OCI-LY3 (cell line): ENCODE data around the gene PEX6.

Source experiments
- H2AFZ ChIP-seq: fragments of 200-600, 300-600 bp; shearing (Covaris generic); 2 replicates; pipeline ENCODE4 v1.6.0; 2014; ENCODE audit warnings: antibody characterized with exemption, low read depth, low read length
- H3K27ac ChIP-seq: fragments of 200-600, 300-600 bp; sonication (generic); 2 replicates; pipeline ENCODE4 v1.5.1; 2014; ENCODE audit warnings: mild to moderate bottlenecking, low read length, moderate library complexity, mixed read lengths
- H3K27me3 ChIP-seq: fragments of 200-600, 300-600 bp; sonication (generic); 2 replicates; pipeline ENCODE4 v1.6.1; 2014; ENCODE audit warnings: low read depth, low read length, mixed read lengths
- H3K36me3 ChIP-seq: fragments of 200-600, 300-600 bp; sonication (generic); replicated peaks from 2 replicates; pipeline ENCODE3; 2014; ENCODE audit warnings: low read depth, low read length, mixed read lengths
- H3K4me1 ChIP-seq: fragments of 300-600, 200-600 bp; sonication (generic); 2 replicates; pipeline ENCODE4 v1.6.1; 2014; ENCODE audit warnings: low read length, mixed read lengths
- H3K4me2 ChIP-seq: fragments of 200-600, 300-600 bp; sonication (generic); 2 replicates; pipeline ENCODE4 v1.6.1; 2014; ENCODE audit warnings: low read length, mixed read lengths
- H3K4me3 ChIP-seq: fragments of 300-600, 200-600 bp; sonication (generic); 2 replicates; pipeline ENCODE4 v1.5.1; 2014; ENCODE audit warnings: antibody characterized with exemption, mild to moderate bottlenecking, low read length, moderate library complexity
- H3K79me2 ChIP-seq: fragments of 300-600, 200-600 bp; shearing (Covaris generic); 2 replicates; pipeline ENCODE4 v1.6.1; 2014; ENCODE audit warnings: mild to moderate bottlenecking, low read length, mixed read lengths
- H3K9ac ChIP-seq: fragments of 300-600, 200-600 bp; shearing (Covaris generic); 2 replicates; pipeline ENCODE4 v1.6.0; 2014; ENCODE audit warnings: mild to moderate bottlenecking, low read length, moderate library complexity
- H3K9me3 ChIP-seq: fragments of 200-600, 300-600 bp; shearing (Covaris generic); 2 replicates; pipeline ENCODE4 v1.6.1; 2014; ENCODE audit warnings: low read length, mixed read lengths; ENCODE audit not compliant: insufficient read depth
- H4K20me1 ChIP-seq: fragments of 200-600, 300-600 bp; sonication (generic); 2 replicates; pipeline ENCODE4 v1.6.1; 2016; ENCODE audit warnings: low read length, mixed read lengths; ENCODE audit not compliant: insufficient read depth
- CTCF ChIP-seq: fragments of 200-600, 300-600 bp; sonication (generic); IDR thresholded peaks from 2 replicates; pipeline ENCODE4 v1.5.1; 2014; ENCODE audit warnings: antibody characterized with exemption, low read length, low read depth
- EZH2phosphoT487 ChIP-seq: fragments of 200-600 bp; shearing (Covaris generic); IDR thresholded peaks from 2 replicates; pipeline ENCODE4 v1.6.1; 2018; ENCODE audit warnings: antibody characterized with exemption, mixed run types, low read depth

The PEX6 gene

GRCh38 chr6:42981836-42982235 lies 2.9 kb upstream of the PEX6 start:
- peaks cover 45% of the 10 kb centered on the region for H3K79me2 ChIP-seq
- H3K27me3 ChIP-seq = no peaks in the 10 kb centered on the region
- H3K36me3 ChIP-seq = peaks cover 6% of the 10 kb centered on the region
- no peak overlapping the region for H2AFZ ChIP-seq
- no peaks in the 10 kb centered on the region for H4K20me1 ChIP-seq
- no peak overlapping the region for H3K9ac ChIP-seq
- TF ChIP-seq EZH2phosphoT487 (no peak), CTCF (no peak)
- no peak overlapping the region for H3K27ac ChIP-seq
- H3K4me1 ChIP-seq = peaks cover 24% of the 10 kb centered on the region
- no peaks in the 10 kb centered on the region for H3K9me3 ChIP-seq
- H3K4me2 ChIP-seq = no peak overlapping the region
- H3K4me3 ChIP-seq = no peak overlapping the region

- no peaks in the 10 kb centered on the region for H3K9me3 ChIP-seq
- H3K36me3 ChIP-seq = peaks cover 7% of the 10 kb centered on the region
- H3K9ac ChIP-seq = peak overlapping the region; percentile 93
- H3K27me3 ChIP-seq = no peaks in the 10 kb centered on the region
- peaks cover 28% of the 10 kb centered on the region for H3K79me2 ChIP-seq
- peak overlapping the region; percentile 76 for H3K27ac ChIP-seq
- TF ChIP-seq EZH2phosphoT487 = no peak
- TF ChIP-seq CTCF = no peak
- H3K4me2 ChIP-seq = peak overlapping the region; percentile 96
- peak overlapping the region; percentile 91 for H3K4me3 ChIP-seq
- H4K20me1 ChIP-seq = no peaks in the 10 kb centered on the region
- peaks cover 19% of the 10 kb centered on the region; the same call in 1 of the 2 replicates for H3K4me1 ChIP-seq
- peak overlapping the region; percentile 96 for H2AFZ ChIP-seq
Measured at GRCh38 chr6:42979523-42980177, 669 bp upstream of the PEX6 start.

GRCh38 chr6:42978487-42978838 lies 518 bp downstream of the PEX6 start:
- peaks cover 14% of the 10 kb centered on the region; the same call in 1 of the 2 replicates for H3K4me1 ChIP-seq
- H3K9me3 ChIP-seq = no peaks in the 10 kb centered on the region
- H4K20me1 ChIP-seq = no peaks in the 10 kb centered on the region
- H3K9ac ChIP-seq = peak overlapping the region; percentile 93
- no peaks in the 10 kb centered on the region for H3K27me3 ChIP-seq
- H3K4me2 ChIP-seq = peak overlapping the region; percentile 96
- TF ChIP-seq EZH2phosphoT487 (no peak), CTCF (no peak)
- H3K27ac ChIP-seq = peak overlapping the region; percentile 76
- H2AFZ ChIP-seq = peak overlapping the region; percentile 43
- peak overlapping the region; percentile 91 for H3K4me3 ChIP-seq
- peaks cover 26% of the 10 kb centered on the region for H3K79me2 ChIP-seq
- H3K36me3 ChIP-seq = peaks cover 11% of the 10 kb centered on the region

- H3K4me2 ChIP-seq = no peak overlapping the region
- no peak overlapping the region for H3K27ac ChIP-seq
- no peak overlapping the region for H2AFZ ChIP-seq
- H4K20me1 ChIP-seq = no peaks in the 10 kb centered on the region
- H3K9ac ChIP-seq = no peak overlapping the region
- TF ChIP-seq CTCF = no peak
- no peak for TF ChIP-seq EZH2phosphoT487
- H3K36me3 ChIP-seq = peaks cover 11% of the 10 kb centered on the region
- H3K9me3 ChIP-seq = no peaks in the 10 kb centered on the region
- H3K4me1 ChIP-seq = peaks cover 14% of the 10 kb centered on the region; the same call in 1 of the 2 replicates
- no peaks in the 10 kb centered on the region for H3K27me3 ChIP-seq
- H3K4me3 ChIP-seq = no peak overlapping the region
- peaks cover 26% of the 10 kb centered on the region for H3K79me2 ChIP-seq
Measured at GRCh38 chr6:42974919-42975505, 4.0 kb downstream of the PEX6 start.
